ENCODE data around the gene DAB2.

DAB2 gene

GRCh38 chr5:39452846-39453245 lies 28.1 kb upstream of the DAB2 start:
- no peak overlapping the region for H3K4me3 ChIP-seq (ENCODE audit: low read depth, low read length)
- DNase-seq (ENCODE audit: low read depth), result no peak
- TF ChIP-seq, protein P1, sequence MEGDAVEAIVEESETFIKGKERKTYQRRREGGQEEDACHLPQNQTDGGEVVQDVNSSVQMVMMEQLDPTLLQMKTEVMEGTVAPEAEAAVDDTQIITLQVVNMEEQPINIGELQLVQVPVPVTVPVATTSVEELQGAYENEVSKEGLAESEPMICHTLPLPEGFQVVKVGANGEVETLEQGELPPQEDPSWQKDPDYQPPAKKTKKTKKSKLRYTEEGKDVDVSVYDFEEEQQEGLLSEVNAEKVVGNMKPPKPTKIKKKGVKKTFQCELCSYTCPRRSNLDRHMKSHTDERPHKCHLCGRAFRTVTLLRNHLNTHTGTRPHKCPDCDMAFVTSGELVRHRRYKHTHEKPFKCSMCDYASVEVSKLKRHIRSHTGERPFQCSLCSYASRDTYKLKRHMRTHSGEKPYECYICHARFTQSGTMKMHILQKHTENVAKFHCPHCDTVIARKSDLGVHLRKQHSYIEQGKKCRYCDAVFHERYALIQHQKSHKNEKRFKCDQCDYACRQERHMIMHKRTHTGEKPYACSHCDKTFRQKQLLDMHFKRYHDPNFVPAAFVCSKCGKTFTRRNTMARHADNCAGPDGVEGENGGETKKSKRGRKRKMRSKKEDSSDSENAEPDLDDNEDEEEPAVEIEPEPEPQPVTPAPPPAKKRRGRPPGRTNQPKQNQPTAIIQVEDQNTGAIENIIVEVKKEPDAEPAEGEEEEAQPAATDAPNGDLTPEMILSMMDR (IDR thresholded peaks at IDR 0.05; ENCODE audit: low read depth, low read length), result no peak
- TF ChIP-seq POLR2A (IDR thresholded peaks at IDR 0.05; ENCODE audit: extremely low read depth, insufficient read length), result no peak
- TF ChIP-seq MYC (IDR thresholded peaks at IDR 0.05; ENCODE audit: low read depth, low read length), result no peak
- no peak for TF ChIP-seq MAX (IDR thresholded peaks at IDR 0.05; ENCODE audit: low read depth, low read length)

DNA sequence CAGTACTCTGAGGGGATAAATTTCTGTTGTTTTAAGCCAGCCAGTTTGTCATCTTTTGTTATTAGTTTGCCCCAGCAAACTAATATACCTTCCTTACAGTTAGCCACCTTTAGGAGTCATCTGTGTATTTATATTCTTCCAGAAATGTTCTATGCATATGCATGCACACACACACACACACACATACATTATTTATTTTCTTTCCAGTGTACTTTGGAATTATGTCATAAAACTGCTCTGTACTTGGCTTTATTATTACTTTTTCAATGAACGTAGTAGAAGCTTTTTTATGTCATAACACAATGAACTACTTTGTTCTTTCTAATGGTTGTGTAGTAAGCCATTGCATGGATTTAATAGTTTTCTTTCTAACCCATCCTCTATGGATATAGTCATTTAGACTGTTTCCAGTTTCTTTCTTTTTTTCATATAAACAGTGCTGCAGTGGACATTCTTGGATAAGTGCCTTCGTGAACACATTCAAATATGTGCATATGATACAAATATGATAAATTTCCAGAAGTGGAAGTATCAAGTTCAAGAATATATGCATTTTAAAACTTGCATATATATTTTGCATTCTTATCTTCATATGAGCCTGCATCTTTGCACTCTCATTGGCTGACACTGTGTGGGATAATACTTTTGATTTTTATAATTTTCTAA lies 26.6 kb upstream of the DAB2 start:
- TF ChIP-seq, protein P1 (IDR thresholded peaks at IDR 0.05; ENCODE audit: low read depth, low read length), result no peak
- TF ChIP-seq MYC (IDR thresholded peaks at IDR 0.05; ENCODE audit: low read depth, low read length) (no peak), POLR2A (IDR thresholded peaks at IDR 0.05; ENCODE audit: extremely low read depth, insufficient read length) (no peak), MAX (IDR thresholded peaks at IDR 0.05; ENCODE audit: low read depth, low read length) (no peak)
- DNase-seq (ENCODE audit: low read depth), result no peak
- H3K4me3 ChIP-seq (ENCODE audit: low read depth, low read length), result no peak overlapping the region

DNA sequence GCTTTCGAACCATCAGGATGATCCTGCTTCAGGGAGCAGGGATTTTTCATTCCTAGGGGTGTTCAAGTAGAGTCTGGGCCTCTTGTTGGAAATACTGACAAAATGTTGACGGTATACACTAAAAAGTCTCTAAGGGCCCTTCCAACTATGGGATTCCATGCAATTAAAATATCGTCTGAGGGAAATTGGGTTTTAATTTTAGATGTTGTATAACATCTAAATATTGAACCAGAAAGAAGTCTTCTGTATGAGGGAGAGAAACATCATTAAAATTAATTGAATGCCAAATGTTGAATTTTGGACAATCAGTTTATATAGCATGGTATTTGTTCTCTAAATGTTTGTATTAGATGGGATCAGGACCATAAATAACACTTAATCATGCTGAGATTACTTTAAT lies 25.7 kb upstream of the DAB2 start:
- TF ChIP-seq, protein P1 (IDR thresholded peaks at IDR 0.05; ENCODE audit: low read depth, low read length), result no peak
- TF ChIP-seq MAX (IDR thresholded peaks at IDR 0.05; ENCODE audit: low read depth, low read length), result no peak
- no peak for TF ChIP-seq POLR2A (IDR thresholded peaks at IDR 0.05; ENCODE audit: extremely low read depth, insufficient read length)
- TF ChIP-seq MYC (IDR thresholded peaks at IDR 0.05; ENCODE audit: low read depth, low read length), result no peak
- H3K4me3 ChIP-seq (ENCODE audit: low read depth, low read length), result no peak overlapping the region
- DNase-seq (ENCODE audit: low read depth), result no peak

DNA sequence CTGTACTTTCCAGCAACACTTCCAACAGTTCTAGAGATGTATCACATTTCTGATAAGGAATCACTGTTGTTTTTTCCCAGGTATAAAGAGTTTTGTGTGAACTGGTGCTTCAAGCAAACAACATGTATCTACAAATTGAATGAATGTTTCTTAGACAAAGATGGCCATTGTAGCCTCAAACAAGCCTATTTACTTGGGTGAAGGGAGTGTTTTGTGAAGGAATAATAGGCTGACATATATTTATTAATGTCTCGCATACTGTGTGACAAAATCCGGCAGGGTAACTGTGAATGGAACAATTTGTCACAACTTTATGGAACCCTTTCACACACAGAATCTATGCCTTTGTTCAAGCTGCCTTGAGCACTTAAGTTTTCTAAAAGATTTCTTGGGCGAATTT lies 24.8 kb upstream of the DAB2 start:
- H3K4me3 ChIP-seq (ENCODE audit: low read depth, low read length), result no peak overlapping the region

DNA sequence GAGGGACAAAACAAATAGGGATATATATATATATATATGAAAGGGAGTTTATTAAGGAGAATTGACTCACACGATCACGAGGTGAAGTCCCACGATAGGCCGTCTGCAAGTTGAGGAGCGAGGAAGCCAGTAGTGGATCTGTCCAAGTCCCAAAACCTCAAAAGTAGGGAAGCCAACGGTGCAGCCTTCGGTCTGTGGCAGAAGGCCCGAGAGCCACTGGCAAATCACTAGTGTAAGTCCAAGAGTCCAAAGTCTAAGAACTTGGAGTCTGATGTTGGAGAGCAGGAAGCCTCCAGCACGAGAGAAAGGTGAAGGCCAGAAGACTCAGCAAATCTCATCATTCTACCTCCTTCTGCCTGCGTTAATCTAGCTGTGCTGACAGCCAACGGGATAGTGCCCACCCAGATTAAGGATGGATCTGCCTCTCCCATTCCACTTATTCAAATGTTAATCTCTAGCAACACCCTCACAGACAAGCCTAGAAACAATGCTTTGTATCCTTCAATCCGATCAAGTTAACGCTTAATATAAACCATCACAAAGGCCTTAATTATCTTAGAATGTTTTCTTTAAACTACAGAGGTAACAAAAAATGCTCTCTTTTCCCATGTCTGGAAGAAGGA lies 23.8 kb upstream of the DAB2 start:
- no peak for TF ChIP-seq MYC (IDR thresholded peaks at IDR 0.05; ENCODE audit: low read depth, low read length)
- TF ChIP-seq POLR2A (IDR thresholded peaks at IDR 0.05; ENCODE audit: extremely low read depth, insufficient read length), result no peak
- TF ChIP-seq MAX (IDR thresholded peaks at IDR 0.05; ENCODE audit: low read depth, low read length), result no peak
- TF ChIP-seq, protein P1 (IDR thresholded peaks at IDR 0.05; ENCODE audit: low read depth, low read length), result no peak
- H3K4me3 ChIP-seq (ENCODE audit: low read depth, low read length), result no peak overlapping the region
- DNase-seq (ENCODE audit: low read depth), result no peak

More for the DNA sequence above, 24.8 kb upstream of the DAB2 start:
- DNase-seq (ENCODE audit: low read depth), result no peak
- TF ChIP-seq POLR2A (IDR thresholded peaks at IDR 0.05; ENCODE audit: extremely low read depth, insufficient read length) (no peak), MYC (IDR thresholded peaks at IDR 0.05; ENCODE audit: low read depth, low read length) (no peak), MAX (IDR thresholded peaks at IDR 0.05; ENCODE audit: low read depth, low read length) (no peak)
- TF ChIP-seq, protein P1 (IDR thresholded peaks at IDR 0.05; ENCODE audit: low read depth, low read length), result no peak

Measured in NB4 (cell line).